ENCODE data around the gene OBSCN. TPM values are rescaled to one million over a fixed set of nuclear protein-coding genes. Genes with fewer than 3 reads are reported as not detected.
"Not testable (repeated sequence)": the region's sequence is repeated elsewhere in the genome, so short reads cannot be mapped to it uniquely, and the experiment has no call there.

The OBSCN gene
- total RNA-seq, 1 experiment from 2014 or later, result 33.3 TPM

GRCh38 chr1:228185641-228185965 lies 22.2 kb upstream of the OBSCN start:
- peak overlapping the region; percentile 48 for H3K18ac ChIP-seq (ENCODE audit: insufficient read length, low read depth, low read length)
- no peaks in the 10 kb centered on the region for H3K27me3 ChIP-seq (ENCODE audit: insufficient read depth, low read length)
- no peak overlapping the region for H3K56ac ChIP-seq (ENCODE audit: insufficient read length, low read depth, low read length)
- H3K4me1 ChIP-seq (ENCODE audit: insufficient read depth, low read length), result no peaks in the 10 kb centered on the region
- no peak overlapping the region for H3K4me2 ChIP-seq (ENCODE audit: insufficient read depth, insufficient read length, low read length)
- no peak overlapping the region for H2BK12ac ChIP-seq (ENCODE audit: insufficient read length, low read depth, low read length)
- TF ChIP-seq, protein P1, sequence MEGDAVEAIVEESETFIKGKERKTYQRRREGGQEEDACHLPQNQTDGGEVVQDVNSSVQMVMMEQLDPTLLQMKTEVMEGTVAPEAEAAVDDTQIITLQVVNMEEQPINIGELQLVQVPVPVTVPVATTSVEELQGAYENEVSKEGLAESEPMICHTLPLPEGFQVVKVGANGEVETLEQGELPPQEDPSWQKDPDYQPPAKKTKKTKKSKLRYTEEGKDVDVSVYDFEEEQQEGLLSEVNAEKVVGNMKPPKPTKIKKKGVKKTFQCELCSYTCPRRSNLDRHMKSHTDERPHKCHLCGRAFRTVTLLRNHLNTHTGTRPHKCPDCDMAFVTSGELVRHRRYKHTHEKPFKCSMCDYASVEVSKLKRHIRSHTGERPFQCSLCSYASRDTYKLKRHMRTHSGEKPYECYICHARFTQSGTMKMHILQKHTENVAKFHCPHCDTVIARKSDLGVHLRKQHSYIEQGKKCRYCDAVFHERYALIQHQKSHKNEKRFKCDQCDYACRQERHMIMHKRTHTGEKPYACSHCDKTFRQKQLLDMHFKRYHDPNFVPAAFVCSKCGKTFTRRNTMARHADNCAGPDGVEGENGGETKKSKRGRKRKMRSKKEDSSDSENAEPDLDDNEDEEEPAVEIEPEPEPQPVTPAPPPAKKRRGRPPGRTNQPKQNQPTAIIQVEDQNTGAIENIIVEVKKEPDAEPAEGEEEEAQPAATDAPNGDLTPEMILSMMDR (conservative IDR thresholded peaks at IDR 0.05), result no peak
- no peaks in the 10 kb centered on the region for H3K23me2 ChIP-seq (ENCODE audit: insufficient read length, low read depth, low read length, poor library complexity, severe bottlenecking)
- no peak overlapping the region for H2BK15ac ChIP-seq (ENCODE audit: low read depth, low read length)
- H3K14ac ChIP-seq (ENCODE audit: insufficient read depth, low read length), result no peak overlapping the region
- H3K4me1 Mint-ChIP-seq, result no peaks in the 10 kb centered on the region
- no peak overlapping the region for H3K27ac ChIP-seq (ENCODE audit: insufficient read length, low read depth, low read length)
- no peaks in the 10 kb centered on the region for H3K79me2 ChIP-seq (ENCODE audit: insufficient read depth, low read length)
- no peaks in the 10 kb centered on the region for H3K9me3 ChIP-seq (ENCODE audit: control insufficient read depth, low read depth, low read length)
- no peak overlapping the region for H3K9ac ChIP-seq (ENCODE audit: extremely low read depth, insufficient read length, low read length)
- WGBS (ENCODE audit: extremely low coverage, insufficient read length, low lambda C conversion rate), result no CpG with 5 or more reads among the region's 11 CpGs
- no peak overlapping the region for H3K4ac ChIP-seq (ENCODE audit: low read depth, low read length)
- H3K36me3 Mint-ChIP-seq (ENCODE audit: insufficient read depth in 1 of 3, low read depth in 3 of 3), result no peaks in the 10 kb centered on the region
- H2BK5ac ChIP-seq (ENCODE audit: insufficient read length, low read length), result no peak overlapping the region
- no peak overlapping the region for H2BK120ac ChIP-seq (ENCODE audit: low read depth, low read length, poor library complexity, severe bottlenecking)
- H3K27ac Mint-ChIP-seq, result peak overlapping the region in 1 of 3 experiments; percentile 19; a peak in 1 of 7 replicates
- no peak overlapping the region for H3K23ac ChIP-seq (ENCODE audit: insufficient read length, low read depth, low read length)
- no peak overlapping the region for H3T11ph ChIP-seq (ENCODE audit: low read length)
- no peak overlapping the region for H2AFZ ChIP-seq (ENCODE audit: low read length)
- H3K79me1 ChIP-seq (ENCODE audit: insufficient read depth, low read depth, low read length, poor library complexity, severe bottlenecking), result no peaks in the 10 kb centered on the region
- no peak overlapping the region for H3K4me3 Mint-ChIP-seq
- no peaks in the 10 kb centered on the region for H4K20me1 ChIP-seq (ENCODE audit: control insufficient read depth, insufficient read depth, insufficient read length)
- no peak for DNase-seq
- H4K8ac ChIP-seq (replicated peaks; ENCODE audit: insufficient read length, low read depth, low read length), result no peak overlapping the region
- H2AK5ac ChIP-seq (ENCODE audit: insufficient read length, low read length), result no peak overlapping the region
- H3K9me3 Mint-ChIP-seq, result no peaks in the 10 kb centered on the region
- peaks cover 7% of the 10 kb centered on the region for H3K27me3 Mint-ChIP-seq (ENCODE audit: low read depth)
- H4K5ac ChIP-seq (ENCODE audit: insufficient read length, low read depth, low read length), result no peak overlapping the region
- no peak overlapping the region for H4K91ac ChIP-seq (ENCODE audit: insufficient read length, low read depth, low read length)
- no peak overlapping the region for H2BK20ac ChIP-seq (ENCODE audit: low read depth, low read length, poor library complexity, severe bottlenecking)

DNA sequence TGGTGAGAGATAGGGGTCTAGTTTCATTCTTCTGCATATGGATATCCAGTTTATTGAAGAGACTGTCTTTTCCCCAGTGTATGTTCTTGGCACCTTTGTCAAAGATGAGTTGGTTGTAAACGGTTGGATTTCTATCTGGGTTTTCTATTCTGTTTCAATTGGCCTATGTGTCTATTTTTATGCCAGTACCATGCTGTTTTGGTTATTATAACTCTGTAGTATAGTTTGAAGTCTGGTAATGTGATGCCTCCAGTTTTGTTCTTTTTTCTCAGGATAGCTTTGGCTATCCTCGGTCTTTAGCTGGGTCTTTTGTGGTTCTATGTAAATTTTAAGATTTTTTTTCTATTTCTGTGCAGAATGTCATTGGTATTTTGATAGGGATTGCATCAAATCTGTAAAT lies 19.6 kb upstream of the OBSCN start:
- not testable (repeated sequence) for H3K27me3 Mint-ChIP-seq (ENCODE audit: low read depth); H3K36me3 Mint-ChIP-seq (ENCODE audit: insufficient read depth in 1 of 3, low read depth in 3 of 3)
- no CpG with 5 or more reads among the region's 2 CpGs for WGBS (ENCODE audit: extremely low coverage, insufficient read length, low lambda C conversion rate)

More for the DNA sequence above, 19.6 kb upstream of the OBSCN start:
- H3K79me1 ChIP-seq (ENCODE audit: insufficient read depth, low read depth, low read length, poor library complexity, severe bottlenecking); H3K4me2 ChIP-seq (ENCODE audit: insufficient read depth, insufficient read length, low read length); H2BK15ac ChIP-seq (ENCODE audit: low read depth, low read length); H3K27me3 ChIP-seq (ENCODE audit: insufficient read depth, low read length); H3K9me3 ChIP-seq (ENCODE audit: control insufficient read depth, low read depth, low read length); H3K4me1 Mint-ChIP-seq; H2BK5ac ChIP-seq (ENCODE audit: insufficient read length, low read length); H4K5ac ChIP-seq (ENCODE audit: insufficient read length, low read depth, low read length); H2AK5ac ChIP-seq (ENCODE audit: insufficient read length, low read length); H3K56ac ChIP-seq (ENCODE audit: insufficient read length, low read depth, low read length); H3K27ac ChIP-seq (ENCODE audit: insufficient read length, low read depth, low read length); H3K79me2 ChIP-seq (ENCODE audit: insufficient read depth, low read length); H2BK12ac ChIP-seq (ENCODE audit: insufficient read length, low read depth, low read length); H4K91ac ChIP-seq (ENCODE audit: insufficient read length, low read depth, low read length); DNase-seq; H3K14ac ChIP-seq (ENCODE audit: insufficient read depth, low read length); H3K4me3 Mint-ChIP-seq; H2BK120ac ChIP-seq (ENCODE audit: low read depth, low read length, poor library complexity, severe bottlenecking); H4K8ac ChIP-seq (replicated peaks; ENCODE audit: insufficient read length, low read depth, low read length); H3K23me2 ChIP-seq (ENCODE audit: insufficient read length, low read depth, low read length, poor library complexity, severe bottlenecking); H3K23ac ChIP-seq (ENCODE audit: insufficient read length, low read depth, low read length); H2AFZ ChIP-seq (ENCODE audit: low read length); H3T11ph ChIP-seq (ENCODE audit: low read length); H2BK20ac ChIP-seq (ENCODE audit: low read depth, low read length, poor library complexity, severe bottlenecking); H3K9ac ChIP-seq (ENCODE audit: extremely low read depth, insufficient read length, low read length); H3K9me3 Mint-ChIP-seq; H3K4ac ChIP-seq (ENCODE audit: low read depth, low read length); H3K4me1 ChIP-seq (ENCODE audit: insufficient read depth, low read length); H3K18ac ChIP-seq (ENCODE audit: insufficient read length, low read depth, low read length); H3K27ac Mint-ChIP-seq; H4K20me1 ChIP-seq (ENCODE audit: control insufficient read depth, insufficient read depth, insufficient read length): not testable (repeated sequence)

All from H9 (cell line).